Thyroid gland (tissue), 4 donors: ENCODE results near the gene HSD17B14.
"Not testable (repeated sequence)": the region's sequence is repeated elsewhere in the genome, so short reads cannot be mapped to it uniquely, and the experiment has no call there.

ENCODE experiments used
- POLR2A ChIP-seq, 2 donors: fragments of 450-650 bp; IDR thresholded peaks; one replicate each; pipeline ENCODE4 v1.6.1; 2017; ENCODE audit warnings: antibody characterized with exemption in 2 of 2, mild to moderate bottlenecking in 2 of 2, moderate library complexity in 1 of 2
- TF ChIP-seq, protein P1 (sequence below), 6 experiments: fragments of 200-600 bp in 3 of 6; fragments of 450-650 bp in 3 of 6; sonication (generic) in 3 of 6; IDR thresholded peaks; one replicate each; pipeline ENCODE4 v1.5.1; 2016 to 2019; ENCODE audit warnings: antibody characterized with exemption in 6 of 6, mild to moderate bottlenecking in 2 of 6, inconsistent platforms in 1 of 6, moderate library complexity in 1 of 6

DNA sequence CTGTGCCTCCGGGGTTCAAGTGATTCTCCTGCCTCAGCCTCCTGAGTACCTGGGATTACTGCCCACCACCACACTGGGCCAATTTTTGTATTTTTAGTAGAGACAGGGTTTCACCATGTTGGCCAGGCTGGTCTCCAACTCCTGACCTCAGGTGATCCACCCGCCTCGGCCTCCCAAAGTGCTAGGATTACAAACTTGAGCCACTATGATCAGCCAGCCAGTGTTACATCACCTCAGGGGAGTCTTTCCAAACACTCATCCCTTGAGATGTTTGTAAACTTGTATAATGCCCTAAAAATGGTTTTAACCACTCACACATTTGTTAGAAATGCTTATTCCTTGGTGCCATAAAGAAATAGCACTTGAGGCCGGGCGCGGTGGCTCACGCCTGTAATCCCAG lies 49.9 kb downstream of the HSD17B14 start:
- TF ChIP-seq, protein P1, sequence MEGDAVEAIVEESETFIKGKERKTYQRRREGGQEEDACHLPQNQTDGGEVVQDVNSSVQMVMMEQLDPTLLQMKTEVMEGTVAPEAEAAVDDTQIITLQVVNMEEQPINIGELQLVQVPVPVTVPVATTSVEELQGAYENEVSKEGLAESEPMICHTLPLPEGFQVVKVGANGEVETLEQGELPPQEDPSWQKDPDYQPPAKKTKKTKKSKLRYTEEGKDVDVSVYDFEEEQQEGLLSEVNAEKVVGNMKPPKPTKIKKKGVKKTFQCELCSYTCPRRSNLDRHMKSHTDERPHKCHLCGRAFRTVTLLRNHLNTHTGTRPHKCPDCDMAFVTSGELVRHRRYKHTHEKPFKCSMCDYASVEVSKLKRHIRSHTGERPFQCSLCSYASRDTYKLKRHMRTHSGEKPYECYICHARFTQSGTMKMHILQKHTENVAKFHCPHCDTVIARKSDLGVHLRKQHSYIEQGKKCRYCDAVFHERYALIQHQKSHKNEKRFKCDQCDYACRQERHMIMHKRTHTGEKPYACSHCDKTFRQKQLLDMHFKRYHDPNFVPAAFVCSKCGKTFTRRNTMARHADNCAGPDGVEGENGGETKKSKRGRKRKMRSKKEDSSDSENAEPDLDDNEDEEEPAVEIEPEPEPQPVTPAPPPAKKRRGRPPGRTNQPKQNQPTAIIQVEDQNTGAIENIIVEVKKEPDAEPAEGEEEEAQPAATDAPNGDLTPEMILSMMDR (IDR thresholded peaks at IDR 0.05), result not testable (repeated sequence)
- TF ChIP-seq POLR2A (IDR thresholded peaks at IDR 0.05), result not testable (repeated sequence)
